Measurements from ENCODE around the gene COX14. TPM values are rescaled to one million over a fixed set of nuclear protein-coding genes. Genes with fewer than 3 reads are reported as not detected.

COX14 gene
- total RNA-seq, 1 experiment from 2014 or later, result 31.9 TPM

DNA sequence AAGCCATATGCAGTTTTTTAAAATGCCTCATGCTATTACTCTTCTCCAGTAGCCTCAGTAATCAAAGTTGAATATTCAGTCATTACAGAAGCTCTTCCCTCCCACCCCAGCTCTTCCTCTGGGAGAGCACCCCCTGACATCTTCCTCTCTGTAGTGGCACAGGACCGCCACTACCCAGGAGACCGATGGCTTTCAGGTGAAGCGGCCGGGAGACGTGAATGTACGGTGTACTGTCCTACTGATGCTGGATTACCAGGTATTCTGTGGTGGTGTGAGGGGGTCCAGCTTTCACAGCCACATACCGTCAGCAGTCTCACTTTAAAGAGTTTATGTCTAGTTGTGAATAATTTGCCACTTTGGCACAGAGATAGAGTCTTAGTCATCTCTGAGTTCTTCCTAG, 22.3 kb upstream of the COX14 start:
- H2BK15ac ChIP-seq (ENCODE audit: low read depth, low read length), result no peak overlapping the region
- no peak overlapping the region for H3K4me2 ChIP-seq (ENCODE audit: insufficient read depth, insufficient read length, low read length)
- no peak overlapping the region for H3K56ac ChIP-seq (ENCODE audit: insufficient read length, low read depth, low read length)
- H3K27ac ChIP-seq (ENCODE audit: insufficient read length, low read depth, low read length), result no peak overlapping the region
- peaks cover 7 to 9% of the 10 kb centered on the region in 2 experiments for H3K4me1 Mint-ChIP-seq
- no peaks in the 10 kb centered on the region for H3K79me1 ChIP-seq (ENCODE audit: insufficient read depth, low read depth, low read length, poor library complexity, severe bottlenecking)
- no peaks in the 10 kb centered on the region for H3K27me3 Mint-ChIP-seq (ENCODE audit: low read depth)
- H2AK5ac ChIP-seq (ENCODE audit: insufficient read length, low read length), result no peak overlapping the region
- no peak overlapping the region for H2AFZ ChIP-seq (ENCODE audit: low read length)
- no peaks in the 10 kb centered on the region for H3K9me3 ChIP-seq (ENCODE audit: control insufficient read depth, low read depth, low read length)
- no peak overlapping the region for H3K23ac ChIP-seq (ENCODE audit: insufficient read length, low read depth, low read length)
- H3K27ac Mint-ChIP-seq, result no peak overlapping the region
- H3K4me3 Mint-ChIP-seq, result no peak overlapping the region
- no peaks in the 10 kb centered on the region for H3K27me3 ChIP-seq (ENCODE audit: insufficient read depth, low read length)
- WGBS (ENCODE audit: extremely low coverage, insufficient read length, low lambda C conversion rate), result no CpG with 5 or more reads among the region's 7 CpGs
- no peak overlapping the region for H3K9ac ChIP-seq (ENCODE audit: extremely low read depth, insufficient read length, low read length)
- H2BK120ac ChIP-seq (ENCODE audit: low read depth, low read length, poor library complexity, severe bottlenecking), result no peak overlapping the region
- no peak overlapping the region for H3K14ac ChIP-seq (ENCODE audit: insufficient read depth, low read length)
- no peak overlapping the region for H2BK12ac ChIP-seq (ENCODE audit: insufficient read length, low read depth, low read length)
- H3K9me3 Mint-ChIP-seq, result no peaks in the 10 kb centered on the region
- no peak overlapping the region for H3T11ph ChIP-seq (ENCODE audit: low read length)
- H3K4ac ChIP-seq (ENCODE audit: low read depth, low read length), result no peak overlapping the region
- H4K8ac ChIP-seq (replicated peaks; ENCODE audit: insufficient read length, low read depth, low read length), result no peak overlapping the region
- H3K79me2 ChIP-seq (ENCODE audit: insufficient read depth, low read length), result no peaks in the 10 kb centered on the region
- no peak overlapping the region for H2BK20ac ChIP-seq (ENCODE audit: low read depth, low read length, poor library complexity, severe bottlenecking)
- no peak overlapping the region for H4K5ac ChIP-seq (ENCODE audit: insufficient read length, low read depth, low read length)
- TF ChIP-seq, protein P1, sequence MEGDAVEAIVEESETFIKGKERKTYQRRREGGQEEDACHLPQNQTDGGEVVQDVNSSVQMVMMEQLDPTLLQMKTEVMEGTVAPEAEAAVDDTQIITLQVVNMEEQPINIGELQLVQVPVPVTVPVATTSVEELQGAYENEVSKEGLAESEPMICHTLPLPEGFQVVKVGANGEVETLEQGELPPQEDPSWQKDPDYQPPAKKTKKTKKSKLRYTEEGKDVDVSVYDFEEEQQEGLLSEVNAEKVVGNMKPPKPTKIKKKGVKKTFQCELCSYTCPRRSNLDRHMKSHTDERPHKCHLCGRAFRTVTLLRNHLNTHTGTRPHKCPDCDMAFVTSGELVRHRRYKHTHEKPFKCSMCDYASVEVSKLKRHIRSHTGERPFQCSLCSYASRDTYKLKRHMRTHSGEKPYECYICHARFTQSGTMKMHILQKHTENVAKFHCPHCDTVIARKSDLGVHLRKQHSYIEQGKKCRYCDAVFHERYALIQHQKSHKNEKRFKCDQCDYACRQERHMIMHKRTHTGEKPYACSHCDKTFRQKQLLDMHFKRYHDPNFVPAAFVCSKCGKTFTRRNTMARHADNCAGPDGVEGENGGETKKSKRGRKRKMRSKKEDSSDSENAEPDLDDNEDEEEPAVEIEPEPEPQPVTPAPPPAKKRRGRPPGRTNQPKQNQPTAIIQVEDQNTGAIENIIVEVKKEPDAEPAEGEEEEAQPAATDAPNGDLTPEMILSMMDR (conservative IDR thresholded peaks at IDR 0.05), result no peak
- no peak overlapping the region for H2BK5ac ChIP-seq (ENCODE audit: insufficient read length, low read length)
- no peaks in the 10 kb centered on the region for H4K20me1 ChIP-seq (ENCODE audit: control insufficient read depth, insufficient read depth, insufficient read length)
- no peaks in the 10 kb centered on the region for H3K4me1 ChIP-seq (ENCODE audit: insufficient read depth, low read length)
- no peak overlapping the region for H4K91ac ChIP-seq (ENCODE audit: insufficient read length, low read depth, low read length)
- H3K36me3 Mint-ChIP-seq (ENCODE audit: insufficient read depth in 1 of 3, low read depth in 3 of 3), result peaks cover 59 to 84% (median 80%) of the 10 kb centered on the region in 3 experiments; a peak in 6 of 7 replicates
- no peaks in the 10 kb centered on the region for H3K23me2 ChIP-seq (ENCODE audit: insufficient read length, low read depth, low read length, poor library complexity, severe bottlenecking)
- no peak overlapping the region for H3K18ac ChIP-seq (ENCODE audit: insufficient read length, low read depth, low read length)
- DNase-seq, result no peak

Measured in H9 (cell line).